NCI-H748 (cell line): Measurements from ENCODE around the gene MEIOB.
"Not testable (repeated sequence)": the region's sequence is repeated elsewhere in the genome, so short reads cannot be mapped to it uniquely, and the experiment has no call there.

ENCODE experiments used
- DNase-seq: peaks from one replicate; lab custom pipeline; 2025; ENCODE audit not compliant: unreplicated experiment; lab: John Stamatoyannopoulos, UW

MEIOB gene

DNA sequence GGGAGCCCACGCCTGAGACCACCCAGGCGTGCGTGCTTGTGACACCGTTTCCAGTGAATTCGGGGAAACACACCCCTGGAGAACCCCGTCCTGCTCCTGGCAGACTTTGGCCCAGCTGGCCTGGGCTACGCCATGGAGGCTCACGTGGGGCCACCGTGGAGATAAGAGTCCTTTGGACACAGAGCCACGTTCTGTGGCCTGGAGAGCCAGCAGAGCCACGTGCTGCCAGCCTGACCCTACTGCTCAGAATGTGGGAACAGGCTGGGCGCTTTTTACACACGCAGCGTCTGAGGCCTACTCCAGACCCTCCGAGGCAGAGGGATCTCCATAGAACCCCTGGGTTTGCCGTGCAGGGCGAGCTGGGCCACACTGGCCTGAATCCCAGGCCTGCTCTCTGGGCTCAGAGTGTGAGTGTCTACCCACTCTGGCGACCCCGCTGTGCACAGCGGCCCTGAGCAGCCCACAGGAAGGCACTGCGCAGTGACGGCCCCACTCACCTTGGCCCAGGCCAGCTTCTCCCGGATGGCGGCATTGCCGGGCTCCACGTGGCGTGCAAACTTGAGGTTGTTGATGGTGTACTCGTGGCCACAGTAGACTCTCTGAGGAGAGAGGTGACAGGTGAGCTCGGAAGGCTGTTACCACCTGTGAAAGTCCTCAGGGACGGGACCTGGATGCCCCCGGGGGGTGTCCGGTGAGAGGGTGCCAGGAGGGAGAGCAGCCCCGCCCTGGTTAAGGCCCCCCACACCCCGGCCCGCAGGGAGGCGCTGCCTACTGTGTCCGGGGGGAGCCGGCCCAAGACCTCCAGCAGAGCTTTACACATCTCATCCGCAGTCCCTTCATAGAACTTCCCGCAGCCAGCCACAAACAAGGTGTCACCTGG is 55.3 kb downstream of the MEIOB start:
- no peak for DNase-seq

DNA sequence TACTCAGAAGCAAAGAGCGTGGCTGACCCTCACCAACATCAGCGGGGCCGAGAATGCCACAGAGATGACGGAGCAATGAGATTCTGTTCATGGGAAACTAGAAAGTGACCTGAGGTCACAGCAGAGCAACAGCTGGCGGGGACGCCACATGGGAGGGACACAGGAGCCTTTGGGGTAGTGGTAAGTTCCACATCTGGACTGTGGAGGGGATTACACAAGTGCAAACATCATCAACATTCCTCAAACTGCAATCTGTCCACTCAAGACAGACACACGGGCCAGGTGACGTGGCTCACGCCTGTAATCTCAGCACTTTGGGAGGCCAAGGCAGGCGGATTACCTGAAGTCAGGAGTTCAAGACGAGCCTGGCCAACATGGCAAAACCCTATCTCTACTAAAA is 56.5 kb downstream of the MEIOB start:
- no peak for DNase-seq

DNA sequence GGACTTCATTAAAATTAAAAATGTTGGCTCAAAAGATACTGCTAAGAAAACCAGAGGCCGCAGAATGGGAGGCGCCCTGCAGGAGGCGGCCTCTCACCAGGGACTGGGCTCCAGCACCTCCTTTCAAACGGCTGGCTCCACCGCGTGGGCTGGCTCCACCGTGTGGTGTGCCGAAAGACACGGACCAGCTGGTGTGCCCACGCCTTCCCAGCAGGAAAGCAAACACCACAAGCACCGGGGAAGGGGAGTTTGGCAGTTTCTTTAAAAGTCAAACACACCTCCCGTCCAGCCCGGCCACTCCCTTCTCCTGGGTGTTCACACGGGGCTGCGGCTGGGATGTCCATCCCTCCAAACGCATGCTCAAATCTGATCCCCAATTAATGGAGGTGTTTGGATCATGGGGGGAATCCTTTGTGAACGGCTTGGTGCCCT is 59.2 kb downstream of the MEIOB start:
- DNase-seq = peak; percentile 77

DNA sequence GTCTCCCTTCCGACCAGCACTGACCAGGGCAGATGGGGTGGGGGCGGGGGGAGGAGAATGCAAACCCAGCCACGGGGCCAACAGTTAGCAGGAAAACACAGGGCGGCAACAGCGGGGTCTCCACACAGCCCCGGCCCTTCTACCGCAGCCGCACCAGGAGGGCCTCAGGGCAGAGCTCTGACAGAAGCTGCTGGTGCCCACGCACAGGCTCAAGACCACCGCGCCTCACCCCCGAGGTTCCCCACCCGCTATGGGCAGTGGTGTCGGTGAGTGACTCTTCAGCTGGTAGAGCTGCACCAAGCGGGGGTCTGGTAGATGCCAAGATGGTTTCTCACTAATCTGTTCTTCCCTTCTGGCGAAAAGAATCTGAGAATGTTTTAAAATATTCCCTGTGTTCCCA is 61.4 kb downstream of the MEIOB start:
- no peak for DNase-seq

DNA sequence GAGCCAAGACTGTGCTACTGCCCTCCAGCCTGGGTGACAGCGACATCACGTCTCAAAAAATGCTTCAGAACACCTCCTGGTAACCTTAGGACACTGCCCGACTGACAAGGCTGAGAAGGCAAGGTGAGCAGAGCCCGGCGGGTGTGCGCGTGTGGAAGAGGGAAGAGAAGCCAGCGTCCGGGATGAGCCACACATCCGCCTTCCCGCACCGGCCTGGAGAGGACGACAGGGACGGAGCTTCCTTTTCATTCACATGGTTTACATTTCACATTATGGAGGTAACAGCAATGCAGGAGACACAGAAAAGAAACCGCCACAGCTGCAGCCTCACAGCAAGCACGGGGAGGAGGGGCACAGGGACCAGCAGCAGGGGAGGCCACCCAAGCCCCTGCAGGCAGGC is 61.9 kb downstream of the MEIOB start:
- DNase-seq = no peak

DNA sequence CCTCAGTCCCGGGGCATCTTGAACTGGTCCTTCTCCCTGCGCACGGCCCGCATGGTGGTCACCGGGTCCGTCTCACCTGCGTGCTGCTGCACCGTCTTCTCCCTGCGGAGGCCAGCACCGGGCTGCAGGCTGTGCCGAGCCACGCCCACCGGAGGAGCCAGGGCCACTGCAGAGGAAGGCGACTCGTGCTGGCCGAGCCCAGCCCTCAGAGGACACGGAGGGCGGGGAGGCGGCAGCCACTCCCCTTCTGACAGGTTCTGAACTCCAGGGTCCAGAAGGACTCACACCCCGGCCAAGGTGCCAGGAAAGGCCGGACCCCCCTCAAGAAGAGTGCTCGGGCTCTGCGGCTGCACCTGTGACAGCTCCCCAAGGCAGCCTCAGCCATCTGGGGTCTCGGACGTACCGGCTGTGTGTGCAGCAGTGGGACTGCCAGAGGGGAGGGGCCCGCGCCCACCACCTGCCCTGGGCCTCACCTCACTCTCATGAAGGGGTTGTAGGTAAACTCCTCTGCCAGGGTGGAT is 62.6 kb downstream of the MEIOB start:
- DNase-seq = no peak

DNA sequence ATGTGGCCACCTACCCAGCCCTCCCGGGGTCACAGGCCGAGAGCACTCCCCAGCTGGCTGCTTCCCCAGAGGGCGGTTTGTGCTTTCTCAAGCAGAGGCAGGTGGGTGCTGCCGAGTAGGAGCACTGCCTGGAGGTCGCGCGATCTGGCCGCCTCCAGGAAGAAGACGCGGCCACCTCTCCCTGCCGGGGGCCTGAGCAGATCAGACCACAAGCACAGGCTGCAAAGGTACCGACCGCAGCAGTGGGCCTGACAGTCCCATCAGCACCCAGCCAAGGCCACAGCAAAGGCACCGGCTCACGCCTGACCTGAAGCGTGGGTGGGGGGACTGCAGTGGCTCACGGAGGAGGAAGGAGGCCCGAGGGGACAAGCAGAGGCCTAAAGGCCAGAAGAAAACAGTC is 63.3 kb downstream of the MEIOB start:
- no peak for DNase-seq

DNA sequence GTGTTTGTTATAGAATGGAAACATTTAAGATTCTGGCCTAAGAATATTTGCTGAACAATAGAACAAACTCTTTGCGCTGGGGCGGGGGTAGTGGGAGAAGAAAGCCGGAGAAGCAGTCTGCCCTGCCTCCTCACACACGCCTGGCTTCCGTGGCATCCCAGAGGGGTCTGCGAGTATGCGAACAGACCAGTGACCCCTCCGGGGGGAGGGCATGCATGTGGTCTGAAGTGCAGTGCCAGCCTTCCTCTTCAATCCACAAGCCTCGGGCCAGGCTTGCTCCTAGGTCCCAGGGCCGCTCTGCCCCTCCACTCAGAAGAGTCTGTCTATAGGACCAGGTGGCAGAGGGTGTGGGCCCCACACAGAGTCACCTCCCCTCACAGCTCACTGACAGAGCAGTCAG is 64.3 kb downstream of the MEIOB start:
- no peak for DNase-seq

DNA sequence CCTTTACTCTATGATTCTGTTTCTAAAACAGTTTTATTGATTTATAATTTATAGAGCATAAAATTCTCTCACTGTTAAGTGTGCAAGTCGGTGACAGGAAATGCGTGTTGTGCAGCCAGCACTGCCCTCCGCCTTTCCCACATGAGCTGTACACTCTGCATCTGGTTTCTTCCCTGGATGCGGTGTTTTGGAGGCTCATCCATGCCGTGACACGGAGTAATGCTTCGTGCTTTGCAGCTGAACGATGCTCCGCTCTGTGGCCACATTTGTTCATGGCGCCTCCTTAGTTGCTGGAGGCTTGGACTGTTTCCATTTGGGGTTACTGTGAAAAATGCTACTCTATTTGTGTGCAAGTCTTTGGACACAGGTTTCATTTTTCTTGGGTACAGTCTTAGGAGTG is 71.3 kb downstream of the MEIOB start:
- DNase-seq = no peak

DNA sequence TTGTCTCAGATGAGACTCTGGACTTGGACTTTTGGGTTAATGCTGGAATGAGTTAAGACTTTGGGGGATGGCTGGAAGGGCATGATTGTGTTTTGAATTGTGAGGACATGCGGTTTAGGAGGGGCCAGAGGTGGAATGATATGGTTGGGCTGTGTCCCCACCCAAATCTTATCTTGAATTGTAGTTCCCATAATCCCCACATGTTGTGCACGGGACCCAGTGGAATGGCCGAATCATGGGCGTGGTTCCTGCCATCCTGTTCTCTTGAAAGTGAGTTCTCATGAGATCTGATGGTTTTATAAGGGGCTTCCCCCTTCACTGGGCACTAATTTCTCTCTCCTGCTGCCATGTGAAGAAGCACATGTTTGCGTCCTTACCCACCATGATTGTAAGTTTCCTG is 72.7 kb downstream of the MEIOB start:
- DNase-seq = not testable (repeated sequence)

DNA sequence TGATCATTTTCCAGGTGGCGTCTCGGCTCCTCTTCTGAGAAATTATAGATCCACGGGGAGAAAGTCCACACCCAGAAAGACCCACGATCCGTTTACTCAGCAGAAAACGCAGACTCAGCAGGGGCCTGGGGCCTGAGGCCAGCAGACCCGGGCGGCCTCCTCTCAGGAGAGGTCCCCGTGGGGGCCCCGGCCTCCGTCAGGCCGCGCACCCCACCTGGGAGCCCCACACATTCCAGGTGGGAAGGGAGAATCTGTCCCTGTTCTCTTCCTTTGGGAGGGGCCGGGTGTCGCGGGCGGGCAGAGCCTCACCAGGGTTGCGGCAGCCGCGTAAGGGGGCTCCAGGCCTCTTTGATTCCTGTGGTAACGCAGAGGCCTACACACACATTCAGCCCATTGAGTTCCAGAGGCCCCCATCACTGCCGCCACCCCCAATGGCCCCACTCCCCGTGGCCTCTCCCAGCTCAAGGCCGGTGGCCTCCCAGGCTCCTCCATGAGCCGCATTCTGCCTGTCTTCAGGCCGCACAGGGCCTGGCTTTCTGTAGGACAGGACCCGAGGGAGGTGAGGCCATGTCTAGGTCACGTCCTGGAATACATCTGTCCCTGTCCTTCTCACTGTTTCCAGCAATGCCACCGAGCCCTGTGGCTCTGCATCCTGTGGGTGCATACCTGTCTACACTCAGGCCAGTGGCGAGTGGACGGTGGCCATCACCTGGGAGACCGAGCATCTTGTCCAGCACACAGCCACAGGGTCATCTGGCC is 76.9 kb downstream of the MEIOB start:
- DNase-seq = no peak

DNA sequence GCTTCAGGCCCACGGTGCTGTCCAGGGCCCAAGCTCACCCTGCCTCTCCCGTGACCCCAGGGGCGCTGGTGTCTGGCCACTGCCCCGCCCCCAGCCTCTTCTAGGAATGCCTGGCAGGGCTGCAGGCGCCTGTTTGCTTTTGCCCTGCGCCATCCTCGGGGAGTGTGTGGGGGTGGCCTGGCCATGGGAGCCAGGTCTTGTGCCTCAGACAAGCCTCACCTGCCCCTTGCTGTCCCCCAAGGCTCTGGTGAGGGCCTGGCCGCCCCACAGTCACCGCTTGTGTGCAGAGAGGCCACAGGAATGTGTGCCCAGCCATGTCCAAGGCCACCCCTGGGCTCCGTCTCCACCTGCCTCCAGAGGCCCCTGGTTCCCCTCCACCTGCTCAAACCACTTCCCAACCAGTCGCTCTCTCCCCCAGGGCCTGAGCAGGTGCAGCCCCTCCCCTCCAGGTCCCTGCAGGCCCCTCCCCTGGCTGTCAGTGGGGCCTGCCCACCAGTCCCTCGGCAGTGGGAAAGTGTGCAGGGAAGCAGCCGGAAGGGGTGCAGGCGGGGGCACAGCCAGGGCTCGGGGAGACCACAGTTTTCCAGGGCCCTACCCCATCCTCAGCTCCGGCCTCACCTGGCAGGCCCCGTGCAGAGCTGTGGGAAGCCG is 77.6 kb downstream of the MEIOB start:
- DNase-seq = no peak

DNA sequence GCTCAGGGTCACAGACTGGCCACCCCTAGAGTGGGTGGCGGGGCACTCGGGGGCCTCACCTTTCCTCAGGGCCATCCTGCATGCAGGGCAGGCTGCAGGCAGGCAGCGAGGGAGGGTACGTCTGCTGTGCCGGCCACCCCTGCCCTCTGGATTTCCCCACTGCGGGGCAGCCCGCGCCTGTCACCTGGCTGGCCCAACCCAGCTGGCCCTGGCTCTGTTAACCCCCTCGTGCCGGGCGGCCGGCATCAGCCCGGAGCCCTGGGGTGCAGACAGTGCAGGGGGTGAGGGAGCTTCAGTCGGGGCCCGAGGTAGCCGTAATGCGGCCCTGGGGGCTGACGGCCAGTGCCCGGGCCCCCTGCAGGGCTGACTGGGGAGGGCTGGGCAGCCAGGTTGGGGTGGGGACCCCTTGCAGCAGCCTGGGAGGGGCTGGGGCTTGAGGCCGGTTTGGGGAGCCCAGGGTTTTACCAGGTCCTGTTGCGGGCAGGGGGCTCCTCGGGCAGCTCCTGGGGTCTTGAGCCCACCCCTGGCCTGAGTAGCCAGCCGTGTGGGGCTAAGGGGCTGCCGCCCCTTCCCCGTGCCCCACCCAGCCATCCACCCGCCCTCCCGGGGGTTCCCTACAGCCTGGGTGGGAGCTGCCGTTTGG is 78.3 kb downstream of the MEIOB start, which contains the start of gene IGFALS:
TSS of gene IGFALS (minus strand) at position 128 of the 643 bp plus-strand sequence. CDS start at position 75, 53 bp downstream.
- no peak for DNase-seq

DNA sequence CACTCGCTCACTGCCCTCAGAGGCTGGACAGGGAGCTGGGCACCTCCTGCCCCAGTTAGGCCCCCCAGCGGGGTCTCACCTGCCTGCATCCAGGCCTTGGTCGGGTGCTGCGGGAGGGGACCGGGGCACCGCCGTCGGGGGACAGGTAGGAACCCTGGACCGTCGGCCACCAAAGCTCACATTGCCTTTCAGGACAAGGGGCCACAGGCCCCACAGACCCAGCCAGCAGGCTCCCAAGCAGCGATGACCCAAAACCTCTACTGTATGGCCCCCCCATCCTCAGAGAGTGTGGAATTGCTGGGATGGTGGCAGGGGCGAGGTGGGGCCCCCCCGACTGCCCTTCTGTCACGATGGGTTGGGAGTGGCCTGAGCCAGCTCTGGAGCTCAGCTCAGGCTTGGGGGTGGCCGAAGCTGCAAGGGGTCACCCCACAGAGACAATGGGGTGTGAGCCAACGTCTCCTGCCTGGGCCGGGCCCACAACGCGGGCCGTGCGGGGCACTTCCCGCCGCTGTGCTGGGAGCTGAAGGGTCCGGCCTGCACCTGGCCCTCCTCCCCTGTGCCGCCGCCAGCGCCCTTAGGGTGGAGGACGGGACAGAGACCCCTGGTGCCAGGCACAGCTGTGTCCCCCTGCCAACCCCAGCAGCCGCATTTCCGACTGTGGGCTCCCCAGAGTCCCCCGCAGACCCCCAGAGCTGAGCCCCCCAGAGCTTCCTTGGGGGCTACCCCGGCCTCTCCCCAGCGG is 79.0 kb downstream of the MEIOB start:
- DNase-seq = no peak

DNA sequence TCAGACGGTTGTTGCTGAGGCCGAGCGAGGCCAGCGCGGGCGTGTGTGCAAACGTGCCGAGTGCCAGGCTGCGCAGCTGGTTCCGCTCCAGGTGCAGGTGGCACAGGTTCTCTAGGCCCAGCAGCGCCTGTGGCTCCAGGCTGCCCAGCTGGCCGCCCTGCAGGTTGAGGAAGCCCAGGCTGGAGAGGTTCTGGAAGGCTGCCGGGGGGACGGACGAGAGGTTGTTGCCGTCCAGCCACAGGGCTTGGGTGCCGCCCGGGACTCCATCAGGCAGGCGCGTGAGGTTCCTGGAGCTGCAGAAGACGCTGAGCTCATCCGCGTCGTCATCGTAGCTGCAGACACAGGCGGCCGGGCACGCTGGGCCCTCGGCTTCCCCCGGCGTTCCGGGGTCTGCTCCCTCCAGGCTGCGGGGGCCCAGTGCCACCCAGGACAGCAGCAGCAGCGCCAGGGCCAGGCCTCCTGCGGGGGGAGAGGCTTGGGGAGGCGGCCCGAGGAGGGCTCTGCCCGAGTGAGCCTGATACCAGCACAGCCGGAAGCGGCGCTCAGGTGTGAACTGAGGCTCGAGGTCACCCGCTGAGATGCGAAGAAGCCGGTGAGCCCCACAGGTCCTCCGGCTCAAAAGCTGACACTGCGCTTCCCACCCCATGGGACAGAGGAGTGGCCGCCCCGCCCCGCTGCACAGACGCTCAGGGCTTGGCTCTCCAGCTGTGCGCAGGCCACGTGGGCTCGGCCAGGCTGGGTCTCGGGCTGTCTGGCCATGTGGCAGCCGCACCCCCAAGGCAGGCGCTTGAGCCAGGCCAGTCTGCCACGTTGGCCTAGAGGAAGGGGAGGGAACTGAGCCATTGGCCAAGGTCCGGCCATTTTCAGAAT is 79.8 kb downstream of the MEIOB start:
- DNase-seq = no peak

DNA sequence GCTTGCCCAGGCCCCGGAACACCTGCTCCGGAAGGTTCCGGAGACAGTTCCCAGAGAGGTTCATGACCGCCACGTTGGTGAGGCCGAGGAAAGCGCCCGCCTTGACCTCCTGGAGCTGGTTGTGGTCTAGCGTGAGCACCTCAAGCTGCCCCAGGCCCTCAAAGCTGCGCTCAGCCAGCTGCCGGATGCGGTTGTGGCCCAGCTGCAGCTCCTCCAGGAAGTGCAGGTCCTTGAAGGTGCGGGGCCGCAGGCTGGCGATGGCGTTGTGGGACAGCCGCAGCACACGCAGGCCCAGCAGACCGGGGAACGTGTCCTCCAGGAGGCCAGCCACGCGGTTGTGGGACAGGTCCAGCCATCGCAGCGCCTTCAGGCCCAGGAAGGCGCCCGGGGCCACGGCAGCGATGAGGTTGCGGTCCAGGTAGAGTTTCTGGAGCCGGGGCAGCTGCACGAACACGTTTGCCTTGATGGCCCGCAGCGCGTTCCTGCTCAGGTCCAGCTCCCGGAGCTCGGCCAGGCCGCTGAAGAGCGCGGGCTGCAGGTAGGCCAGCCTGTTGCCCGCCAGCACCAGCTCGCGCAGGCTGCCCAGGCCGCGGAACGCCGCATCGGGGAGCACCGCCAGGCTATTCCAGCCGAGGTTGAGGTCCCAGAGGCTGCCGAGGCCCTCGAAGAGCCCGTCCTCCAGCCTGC is 80.6 kb downstream of the MEIOB start:
- no peak for DNase-seq

DNA sequence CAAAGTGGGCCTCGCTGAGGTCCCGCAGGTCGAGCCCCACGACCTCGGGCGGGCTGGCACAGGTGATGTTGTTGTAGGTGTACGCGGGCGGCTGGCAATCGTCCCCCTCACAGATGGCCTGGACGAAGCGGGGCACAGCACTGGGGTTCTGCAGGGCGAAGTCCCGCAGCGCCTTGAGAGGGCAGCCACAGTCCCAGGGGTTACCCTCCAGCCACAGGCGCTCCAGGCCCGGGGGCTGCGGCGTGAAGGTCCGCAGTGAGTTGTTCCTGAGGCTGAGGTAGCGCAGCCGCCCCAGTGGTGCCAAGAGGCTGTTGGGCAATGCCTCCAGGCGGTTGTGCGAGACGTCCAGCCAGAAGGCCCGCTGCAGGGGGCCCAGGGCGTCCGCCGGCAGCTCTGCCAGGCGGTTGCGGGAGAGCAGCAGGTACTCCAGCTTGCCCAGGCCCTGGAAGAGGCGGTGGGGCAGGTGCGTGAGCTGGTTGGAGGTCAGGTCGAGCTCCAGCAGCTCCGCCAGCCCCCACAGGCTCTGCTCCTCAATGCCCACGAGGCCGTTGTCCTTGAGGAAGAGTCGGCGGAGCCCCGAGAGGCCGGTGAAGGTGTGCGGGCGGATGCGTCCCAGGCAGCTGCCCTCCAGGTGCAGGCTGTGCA is 81.2 kb downstream of the MEIOB start:
- no peak for DNase-seq

DNA sequence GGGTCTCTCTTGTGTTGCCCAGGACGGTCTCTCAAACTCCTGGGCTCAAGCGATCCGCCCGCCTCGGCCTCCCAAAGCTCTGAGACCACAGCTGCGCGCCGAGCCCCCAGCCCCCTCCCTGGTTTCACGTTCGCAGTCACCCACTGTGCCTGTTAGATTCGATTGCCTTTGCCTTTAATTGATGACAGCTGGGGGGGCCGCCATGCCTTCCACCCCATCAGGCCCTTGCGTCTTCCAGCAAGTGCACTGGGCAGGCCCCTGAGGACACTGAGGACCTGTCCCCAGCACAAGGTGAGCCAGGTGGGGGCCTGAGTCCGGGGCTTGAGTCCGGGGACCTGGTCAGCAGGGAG is 81.7 kb downstream of the MEIOB start:
- no peak for DNase-seq
